ENCODE results near the gene PHF10.
"Not testable (repeated sequence)": the region's sequence is repeated elsewhere in the genome, so short reads cannot be mapped to it uniquely, and the experiment has no call there.

PHF10 gene

GRCh38 chr6:169724494-169725124 lies at the start of gene PHF10:
TSS of gene PHF10 (minus strand) at chr6:169724500. CDS start at chr6:169723931, 569 bp downstream.
- DNase-seq: peak; percentile 8 to 46

DNA sequence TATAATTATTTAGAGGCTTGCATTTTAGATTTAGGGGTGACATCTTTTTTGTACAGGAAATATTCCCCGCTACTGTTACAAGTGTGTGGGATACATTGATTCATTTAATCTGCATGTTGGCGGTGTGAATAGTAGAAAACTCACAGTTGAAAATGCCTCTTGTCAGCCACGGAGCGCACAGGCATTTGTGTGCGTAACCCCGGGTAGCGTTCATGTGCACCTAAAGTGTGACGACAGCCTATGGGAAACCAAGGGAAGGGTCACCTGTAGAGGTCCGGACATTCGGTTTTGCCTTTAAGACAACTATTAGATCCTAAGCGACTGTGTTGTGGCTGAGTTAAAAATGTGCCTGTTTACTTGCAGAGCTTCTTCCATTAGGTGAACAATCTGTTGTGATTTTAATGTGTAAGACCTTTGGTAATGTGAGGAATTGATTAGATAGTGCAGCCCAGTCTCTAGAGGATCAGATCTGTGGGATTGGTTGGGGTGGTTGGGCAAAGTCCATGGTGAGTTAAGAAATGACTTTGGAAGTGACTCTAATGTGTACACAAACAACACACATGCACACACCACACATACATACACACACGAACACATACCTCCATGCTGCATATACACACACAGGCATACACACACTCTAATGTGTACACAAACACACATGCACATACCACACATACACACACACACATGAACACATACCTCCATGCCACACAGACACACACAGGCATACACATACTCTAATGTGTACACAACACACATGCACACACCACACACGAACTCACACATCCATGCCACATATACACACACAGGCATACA lies 42.8 kb upstream of the PHF10 start:
- DNase-seq: no peak

DNA sequence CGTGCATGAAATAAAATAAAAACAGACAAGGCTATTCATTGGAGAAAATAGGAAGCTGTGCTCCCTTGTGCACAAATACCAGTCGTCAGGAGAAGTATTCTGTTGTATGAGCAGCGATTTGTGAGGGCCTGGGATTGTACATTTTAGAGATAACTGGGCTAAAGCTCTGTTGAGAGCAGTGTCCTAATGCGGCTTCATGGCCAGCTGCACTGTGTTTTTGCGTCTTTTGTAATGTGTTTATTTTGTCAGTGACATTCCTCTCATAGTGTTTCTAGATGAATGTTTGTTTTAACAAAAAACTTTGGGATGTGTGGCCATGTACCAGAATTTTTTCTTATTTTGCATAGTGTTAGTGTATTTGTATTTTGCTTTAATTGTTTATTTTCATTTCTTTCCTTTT lies 41.9 kb upstream of the PHF10 start:
- DNase-seq: no peak

DNA sequence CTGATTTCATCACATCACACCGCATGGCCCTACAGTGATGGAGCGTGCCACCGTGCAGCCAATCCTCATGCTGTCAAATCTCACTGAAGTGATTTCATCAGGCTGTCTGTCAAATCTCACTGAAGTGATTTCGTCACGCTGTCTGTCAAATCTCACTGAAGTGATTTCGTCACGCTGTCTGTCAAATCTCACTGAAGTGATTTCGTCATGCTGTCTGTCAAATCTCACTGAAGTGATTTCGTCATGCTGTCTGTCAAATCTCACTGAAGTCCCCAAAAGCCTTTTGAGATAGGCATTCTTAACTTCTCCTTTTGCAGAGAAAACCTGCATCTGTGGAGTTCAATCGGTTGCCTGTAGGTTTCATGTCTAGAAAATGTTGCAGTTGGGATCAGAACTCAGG lies 41.5 kb upstream of the PHF10 start:
- not testable (repeated sequence) for DNase-seq

DNA sequence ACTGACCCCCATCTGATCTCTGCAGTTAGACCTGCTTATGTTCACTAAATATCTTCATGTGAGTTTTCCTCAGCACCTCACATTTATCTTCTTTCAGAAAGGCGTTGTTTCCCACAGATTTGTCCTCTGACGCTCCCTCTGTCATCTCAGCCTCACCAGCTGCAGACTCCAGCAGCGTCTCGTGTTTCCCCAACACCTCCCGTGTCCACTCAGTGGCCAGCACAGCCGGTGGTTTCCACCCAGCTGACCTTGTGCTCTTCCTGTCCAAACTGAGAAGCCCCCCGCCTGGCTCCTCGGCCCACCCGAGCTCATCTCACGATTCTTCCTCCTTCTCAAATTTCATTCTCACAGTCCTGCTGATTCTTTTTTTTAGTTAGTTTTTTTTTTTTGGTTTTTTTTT lies 39.6 kb upstream of the PHF10 start:
- no peak for DNase-seq

- no peak for DNase-seq
Measured at GRCh38 chr6:169763308-169763707, 39.0 kb upstream of the PHF10 start.

DNA sequence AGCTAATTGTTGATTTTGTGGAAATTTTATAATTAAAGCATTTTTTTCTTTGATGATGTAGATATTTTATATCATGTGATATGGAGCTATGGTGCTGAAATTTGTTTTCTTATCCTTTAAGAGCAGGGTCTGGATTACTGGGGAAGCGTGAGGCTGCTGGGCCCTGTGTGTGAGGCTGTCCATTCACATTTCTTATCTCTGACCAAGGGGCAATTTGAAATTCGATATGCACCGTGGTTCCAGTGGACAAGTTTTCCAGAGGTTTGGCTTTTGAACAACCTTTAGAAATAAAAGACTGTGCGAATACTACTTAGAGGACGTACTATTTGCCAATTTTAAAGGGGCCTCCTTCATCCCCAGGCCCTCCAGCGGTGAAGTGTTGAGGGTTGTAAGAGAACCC lies 30.9 kb upstream of the PHF10 start:
- DNase-seq: no peak

GRCh38 chr6:169752074-169752623 lies 27.8 kb upstream of the PHF10 start:
- no peak for DNase-seq

DNA sequence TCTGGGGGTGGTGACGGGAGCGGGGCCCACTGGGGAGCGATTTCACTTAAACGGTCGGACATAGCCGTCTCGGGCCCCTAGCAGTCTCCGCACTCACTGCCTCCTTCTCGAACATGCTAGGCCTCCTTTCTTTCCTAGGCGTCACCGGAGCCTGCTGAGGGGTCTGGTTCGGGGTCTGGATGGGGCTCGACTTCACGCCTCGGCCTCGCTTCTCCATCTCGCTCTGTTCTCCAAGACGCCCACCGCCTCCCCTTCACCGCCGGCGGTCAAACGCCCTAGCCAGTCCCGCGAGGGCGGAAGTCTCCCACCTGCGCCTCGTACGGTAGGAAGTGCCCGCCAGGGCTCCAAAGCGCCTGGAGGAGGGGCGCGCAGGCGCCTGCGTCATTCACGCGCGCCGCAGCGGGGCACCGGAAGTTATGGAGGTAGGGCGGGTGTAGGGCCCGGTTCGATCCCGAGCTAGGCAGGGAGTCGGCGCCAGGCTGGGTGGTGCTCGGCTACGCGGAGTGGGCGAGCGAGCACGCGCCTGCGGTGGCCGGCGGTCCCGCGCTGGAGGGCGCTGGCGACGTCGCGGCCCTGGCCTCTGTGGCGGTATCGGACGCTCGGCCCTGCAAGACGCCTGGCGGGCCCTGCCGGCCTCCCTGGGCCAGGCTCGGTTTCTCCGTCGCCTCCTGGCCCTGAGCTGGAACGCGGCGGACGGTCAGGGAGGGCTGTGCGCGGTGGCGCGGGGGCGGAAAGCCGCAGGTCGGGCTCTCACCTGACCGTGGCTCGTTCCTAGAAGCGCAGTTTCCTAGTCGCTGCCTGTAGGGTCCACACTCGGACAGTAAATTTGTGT lies 27.2 kb upstream of the PHF10 start, which contains the start of the genes DYNLT2 and ERMARD:
Gene DYNLT2 (minus strand): TSS at position 331 of the 832 bp plus-strand sequence. CDS start 114 bp downstream, at position 217.
Gene ERMARD (plus strand): TSS at position 381 of the 832 bp plus-strand sequence. CDS start 36 bp downstream, at position 417.
- DNase-seq: peak; percentile 70 to 77

DNA sequence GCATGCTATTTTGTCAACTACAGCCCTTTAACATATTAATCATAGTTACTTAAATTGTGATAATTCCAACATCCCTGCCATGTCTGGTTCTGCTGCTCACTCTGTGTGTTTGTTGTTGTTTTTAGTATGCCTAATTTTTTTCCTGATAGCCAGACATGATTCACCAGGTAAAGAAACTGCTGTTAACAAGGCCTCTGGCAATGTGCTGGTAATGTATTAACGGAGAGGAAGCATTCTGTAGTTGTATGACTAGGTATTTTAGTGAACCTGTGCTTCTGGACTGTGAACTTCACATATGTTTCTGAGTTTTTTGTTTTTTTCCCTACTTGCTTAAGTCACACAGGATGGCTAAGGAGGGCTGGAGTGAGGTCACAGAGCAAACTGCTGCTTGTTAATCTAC lies 22.3 kb upstream of the PHF10 start:
- DNase-seq: no peak

DNA sequence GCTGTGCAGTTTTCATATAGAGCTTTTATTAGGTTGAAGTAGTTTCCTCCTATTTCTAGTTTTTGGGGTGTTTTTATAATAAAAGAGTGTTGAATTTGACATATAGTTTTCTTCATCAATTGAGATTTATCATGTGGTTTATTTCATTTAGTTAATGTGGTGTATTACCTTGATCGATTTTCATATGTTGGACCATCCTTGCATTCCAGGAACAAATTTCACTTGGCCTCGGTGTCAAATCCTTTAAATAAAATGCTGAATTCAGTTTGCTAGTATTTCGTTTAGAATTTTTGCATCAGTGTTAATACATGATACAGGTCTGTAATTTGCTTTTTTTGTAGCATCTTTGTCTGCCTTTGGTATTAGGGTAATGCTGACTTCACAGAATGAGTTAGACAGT lies 21.1 kb upstream of the PHF10 start:
- DNase-seq: no peak

- DNase-seq: no peak
Measured at GRCh38 chr6:169741344-169741743, 17.0 kb upstream of the PHF10 start.

DNA sequence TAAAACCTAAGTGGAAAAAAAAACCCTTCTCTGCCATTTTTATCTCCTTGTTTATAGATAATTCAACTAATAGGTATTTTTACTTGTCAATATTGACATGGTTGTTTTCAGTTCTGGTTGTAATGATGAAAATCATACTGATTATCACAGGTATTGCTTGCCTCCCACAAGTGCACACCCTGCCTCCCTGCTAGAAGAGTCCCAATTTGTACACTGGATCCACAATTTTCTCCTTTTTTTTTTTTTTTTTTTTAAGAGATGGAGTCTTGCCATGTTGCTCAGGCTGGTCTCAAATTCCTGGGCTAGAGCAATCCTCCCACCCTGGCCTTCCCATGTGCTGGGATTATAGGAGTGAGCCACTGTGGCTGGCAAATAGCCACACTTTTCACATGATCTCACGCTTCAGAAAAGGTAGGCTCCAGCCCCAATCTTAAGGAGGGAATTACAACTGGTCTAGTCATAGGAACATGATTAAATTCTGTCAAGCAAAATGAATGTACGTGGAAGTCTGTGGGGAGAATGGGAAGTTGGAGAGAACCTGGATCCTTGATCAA lies 14.8 kb upstream of the PHF10 start:
- no peak for DNase-seq

- DNase-seq: no peak
Measured at GRCh38 chr6:169738204-169738975, 14.1 kb upstream of the PHF10 start.

DNA sequence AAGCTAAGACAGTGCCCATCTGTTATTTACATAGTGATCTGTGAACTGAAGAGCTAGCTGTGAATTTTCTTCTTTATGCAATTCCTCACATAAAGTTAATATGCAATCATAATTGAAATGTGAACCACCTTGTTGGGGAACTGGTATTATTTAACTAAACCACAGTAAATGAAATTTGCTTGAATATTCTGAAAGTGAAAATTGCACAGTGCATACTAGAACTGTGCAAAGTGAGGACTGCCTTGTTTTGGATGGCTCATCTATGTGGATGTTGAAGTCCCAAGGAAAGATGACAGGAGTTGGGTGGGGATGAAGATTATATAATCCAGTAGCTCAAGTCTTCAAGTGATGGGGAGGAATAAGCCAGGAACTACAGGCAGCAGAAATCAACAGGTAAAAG lies 5.7 kb upstream of the PHF10 start:
- no peak for DNase-seq

- no peak for DNase-seq
Measured at GRCh38 chr6:169726963-169727362, 2.7 kb upstream of the PHF10 start.

- no peak for DNase-seq
Measured at GRCh38 chr6:169726049-169726400, 1.7 kb upstream of the PHF10 start.

DNA sequence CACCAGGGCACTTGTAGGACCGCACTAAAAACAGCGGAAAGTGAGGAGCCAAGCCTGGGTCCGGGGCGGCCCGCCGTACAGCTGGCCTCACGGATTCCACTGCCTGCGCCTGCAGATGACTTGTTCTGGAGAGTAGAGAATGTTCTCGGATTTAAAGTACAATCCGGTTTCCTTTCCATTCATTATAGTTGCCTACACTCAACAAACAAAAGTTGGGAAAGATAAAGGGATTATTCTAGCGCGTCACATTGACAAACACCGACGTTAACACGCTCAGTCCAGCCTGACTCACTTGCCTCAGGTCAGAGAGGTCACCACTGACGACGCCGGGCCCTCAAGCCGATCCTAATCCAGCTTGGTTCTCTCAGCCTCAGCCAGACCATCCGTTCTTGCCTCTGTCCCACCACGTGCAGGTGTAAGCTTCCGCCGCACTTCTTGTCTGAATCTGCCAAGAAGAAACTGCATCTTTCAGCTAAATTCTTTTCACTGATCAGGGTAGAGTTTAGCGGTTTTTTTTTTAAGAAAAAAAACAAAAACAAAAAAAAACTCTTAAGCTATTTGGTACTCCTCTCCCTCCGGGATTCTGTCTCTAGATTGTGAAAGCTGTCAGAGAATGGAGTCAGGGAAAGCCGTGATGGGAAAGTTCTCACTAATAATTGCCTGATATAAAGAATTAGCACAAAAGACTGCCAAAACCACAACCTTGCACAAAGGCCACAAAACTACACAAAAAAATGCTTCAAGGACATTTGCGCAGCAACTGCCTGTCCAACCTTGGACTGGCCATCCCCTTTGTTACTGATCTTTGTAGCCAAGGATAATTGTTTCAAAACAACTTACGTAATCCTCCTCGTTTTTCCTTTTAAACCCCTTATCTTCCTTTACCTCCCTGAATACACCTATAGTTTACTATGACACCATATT lies 1.1 kb upstream of the PHF10 start:
- DNase-seq: peak in 1 of 2 donors; percentile 20

GRCh38 chr6:169723991-169724493 lies 258 bp downstream of the PHF10 start:
- no peak for DNase-seq

DNA sequence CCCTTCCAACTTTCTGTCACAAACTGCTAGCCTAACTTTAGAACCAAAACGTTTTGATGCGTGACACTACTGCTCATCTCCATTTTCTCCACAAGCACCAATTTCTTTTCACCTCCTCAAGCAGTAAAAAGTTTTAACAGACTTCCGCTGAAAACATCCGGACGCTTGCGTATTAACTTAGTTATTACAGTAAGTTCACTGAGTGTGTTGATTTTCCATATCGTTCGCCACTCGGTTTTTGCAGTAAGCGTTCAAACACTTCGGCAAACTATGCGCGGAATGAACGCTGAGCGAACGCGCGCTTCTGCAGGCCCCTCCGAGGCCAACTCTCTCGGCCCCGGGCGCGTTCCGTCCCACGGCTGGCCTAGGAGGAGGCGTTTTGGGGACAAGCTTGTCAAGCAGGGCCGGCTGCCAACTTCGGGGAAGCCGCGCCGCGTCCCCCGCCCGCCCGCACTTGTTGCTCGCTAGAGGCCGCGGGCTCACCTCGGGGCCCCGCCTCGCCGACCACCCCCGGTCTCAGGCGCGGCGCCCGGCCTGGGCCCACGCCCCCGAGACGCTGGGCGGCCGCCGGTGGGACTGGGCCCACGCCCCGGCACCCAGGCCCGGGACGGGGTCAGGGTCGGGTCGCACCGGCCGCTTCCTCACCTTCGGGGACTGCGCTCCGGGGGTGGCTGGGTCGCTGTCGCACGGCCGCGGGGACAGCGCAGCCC lies 945 bp downstream of the PHF10 start:
- peak; percentile 20 to 36 for DNase-seq
